HEK293 (cell line): ENCODE measurements around the gene GID8.

ENCODE experiments used
- CTCF ChIA-PET: fragments of 350-600 bp; formaldehyde crosslinking; extraction: SDS; loops from one replicate; lab custom pipeline; 2021; ENCODE audit warnings: antibody characterized with exemption; lab: Yijun Ruan, JAX
- POLR2A ChIA-PET: fragments of 300-600 bp; formaldehyde crosslinking; extraction: SDS; loops from one replicate; lab custom pipeline; 2020; ENCODE audit warnings: antibody characterized with exemption, inconsistent platforms; lab: Yijun Ruan, JAX
- H3K27ac ChIP-seq: fragments of 200-500 bp; sonication (Bioruptor generic); 2 replicates; pipeline ENCODE4 v1.5.1; 2014; ENCODE audit warnings: low read depth, low read length, control low read depth, inconsistent platforms; ENCODE audit errors: extremely low read depth
- H3K36me3 ChIP-seq, 2 experiments: fragments of 200-500 bp in 1 of 2; sonication (Bioruptor generic) in 1 of 2; 1 replicate in 1 of 2; 2 replicates in 1 of 2; pipeline ENCODE4 v1.5.1; 2014 to 2017; ENCODE audit warnings: inconsistent platforms in 2 of 2, low read length in 2 of 2; ENCODE audit not compliant: control insufficient read depth in 2 of 2, insufficient read depth in 1 of 2
- H3K4me1 ChIP-seq: fragments of 200-500 bp; sonication (Bioruptor generic); 2 replicates; pipeline ENCODE4 v1.5.1; 2014; ENCODE audit warnings: mild to moderate bottlenecking, low read length, inconsistent platforms; ENCODE audit not compliant: control insufficient read depth, insufficient read depth
- H3K4me3 ChIP-seq: 2 replicates; pipeline ENCODE4 v1.5.1; 2011; ENCODE audit warnings: low read depth, mild to moderate bottlenecking, control low read depth, low read length, moderate library complexity
- H3K9me3 ChIP-seq: fragments of 200-500 bp; sonication (Bioruptor generic); 2 replicates; pipeline ENCODE4 v1.5.1; 2014; ENCODE audit warnings: low read depth, low read length, inconsistent platforms; ENCODE audit not compliant: control insufficient read depth, insufficient read depth
- GLI2 ChIP-seq: fragments of 450-650 bp; formaldehyde crosslinking; IDR thresholded peaks from 2 replicates; pipeline ENCODE4; 2017; ENCODE audit warnings: missing biosample characterization, missing genetic modification characterization, low read depth, borderline replicate concordance
- KLF1 ChIP-seq: fragments of 450-650 bp; formaldehyde crosslinking; IDR thresholded peaks from 2 replicates; pipeline ENCODE4 v1.5.1; 2016; ENCODE audit warnings: missing biosample characterization, missing genetic modification characterization
- KLF9 ChIP-seq: fragments of 450-650 bp; formaldehyde crosslinking; IDR thresholded peaks from 2 replicates; pipeline ENCODE4 v1.5.1; 2016; ENCODE audit warnings: missing biosample characterization, missing genetic modification characterization, low read depth
- SP7 ChIP-seq: fragments of 450-650 bp; formaldehyde crosslinking; IDR thresholded peaks from 2 replicates; pipeline ENCODE4 v1.5.1; 2016; ENCODE audit warnings: missing biosample characterization, missing genetic modification characterization
- ZBTB21 ChIP-seq: fragments of 450-650 bp; formaldehyde crosslinking; IDR thresholded peaks from 2 replicates; pipeline ENCODE4 v1.5.1; 2017; ENCODE audit warnings: missing biosample characterization, missing genetic modification characterization
- ZNF10 ChIP-seq: fragments of 450-650 bp; formaldehyde crosslinking; IDR thresholded peaks from 2 replicates; pipeline ENCODE4 v1.5.1; 2017; ENCODE audit warnings: missing biosample characterization, missing genetic modification characterization
- ZNF155 ChIP-seq: fragments of 450-650 bp; formaldehyde crosslinking; IDR thresholded peaks from 2 replicates; pipeline ENCODE4 v1.5.1; 2016; ENCODE audit warnings: missing biosample characterization, missing genetic modification characterization
- ZNF175 ChIP-seq: fragments of 450-650 bp; formaldehyde crosslinking; IDR thresholded peaks from 2 replicates; pipeline ENCODE4 v1.5.1; 2016; ENCODE audit warnings: missing biosample characterization, missing genetic modification characterization
- ZNF214 ChIP-seq: fragments of 450-650 bp; formaldehyde crosslinking; IDR thresholded peaks from 2 replicates; pipeline ENCODE4 v1.5.1; 2017; ENCODE audit warnings: missing biosample characterization, mild to moderate bottlenecking, missing genetic modification characterization, borderline replicate concordance
- ZNF248 ChIP-seq: fragments of 450-650 bp; formaldehyde crosslinking; IDR thresholded peaks from 2 replicates; pipeline ENCODE4 v1.5.1; 2017; ENCODE audit warnings: missing biosample characterization, missing genetic modification characterization
- ZNF335 ChIP-seq: fragments of 450-650 bp; formaldehyde crosslinking; conservative IDR thresholded peaks from 2 replicates; pipeline ENCODE4 v1.5.1; 2016; ENCODE audit warnings: missing biosample characterization, missing genetic modification characterization
- ZNF366 ChIP-seq: fragments of 450-650 bp; formaldehyde crosslinking; conservative IDR thresholded peaks from 2 replicates; pipeline ENCODE4 v1.5.1; 2016; ENCODE audit warnings: missing biosample characterization, missing genetic modification characterization
- ZNF37A ChIP-seq: fragments of 450-650 bp; IDR thresholded peaks from 2 replicates; pipeline ENCODE4 v1.5.1; 2018; ENCODE audit warnings: missing biosample characterization, missing genetic modification characterization
- ZNF473 ChIP-seq: fragments of 450-650 bp; formaldehyde crosslinking; IDR thresholded peaks from 2 replicates; pipeline ENCODE4 v1.5.1; 2017; ENCODE audit warnings: missing biosample characterization, missing genetic modification characterization
- ZNF501 ChIP-seq: fragments of 450-650 bp; formaldehyde crosslinking; IDR thresholded peaks from 2 replicates; pipeline ENCODE4 v1.5.1; 2016; ENCODE audit warnings: missing biosample characterization, missing genetic modification characterization
- ZNF76 ChIP-seq: fragments of 450-650 bp; formaldehyde crosslinking; IDR thresholded peaks from 2 replicates; pipeline ENCODE4; 2016; ENCODE audit warnings: low read depth, missing biosample characterization, missing genetic modification characterization, borderline replicate concordance
- ZNF837 ChIP-seq: fragments of 450-650 bp; formaldehyde crosslinking; IDR thresholded peaks from 2 replicates; pipeline ENCODE4 v1.5.1; 2016; ENCODE audit warnings: missing biosample characterization, missing genetic modification characterization
- TF ChIP-seq, protein P1 (sequence below): fragments of 450-650 bp; formaldehyde crosslinking; IDR thresholded peaks from 2 replicates; pipeline ENCODE4 v1.5.1; 2016; ENCODE audit warnings: missing biosample characterization, missing genetic modification characterization
- TF ChIP-seq, protein P2 (sequence below): fragments of 450-650 bp; formaldehyde crosslinking; IDR thresholded peaks from 2 replicates; pipeline ENCODE4 v1.5.1; 2016; ENCODE audit warnings: missing biosample characterization, missing genetic modification characterization
- TF ChIP-seq, protein P3 (sequence below): fragments of 450-650 bp; formaldehyde crosslinking; IDR thresholded peaks from 2 replicates; pipeline ENCODE4 v1.5.0; 2017; ENCODE audit warnings: missing biosample characterization, missing genetic modification characterization, borderline replicate concordance
- TF ChIP-seq, protein P4 (sequence below): fragments of 450-650 bp; formaldehyde crosslinking; IDR thresholded peaks from 2 replicates; pipeline ENCODE4 v1.5.1; 2016; ENCODE audit warnings: missing biosample characterization, missing genetic modification characterization
- TF ChIP-seq, protein P5 (sequence below): fragments of 450-650 bp; formaldehyde crosslinking; IDR thresholded peaks from 2 replicates; pipeline ENCODE4 v1.5.1; 2017; ENCODE audit warnings: missing biosample characterization, missing genetic modification characterization
- TF ChIP-seq, protein P6 (sequence below): fragments of 450-650 bp; formaldehyde crosslinking; IDR thresholded peaks from 2 replicates; pipeline ENCODE4 v1.5.1; 2017; ENCODE audit warnings: missing biosample characterization, missing genetic modification characterization

Gene GID8

DNA sequence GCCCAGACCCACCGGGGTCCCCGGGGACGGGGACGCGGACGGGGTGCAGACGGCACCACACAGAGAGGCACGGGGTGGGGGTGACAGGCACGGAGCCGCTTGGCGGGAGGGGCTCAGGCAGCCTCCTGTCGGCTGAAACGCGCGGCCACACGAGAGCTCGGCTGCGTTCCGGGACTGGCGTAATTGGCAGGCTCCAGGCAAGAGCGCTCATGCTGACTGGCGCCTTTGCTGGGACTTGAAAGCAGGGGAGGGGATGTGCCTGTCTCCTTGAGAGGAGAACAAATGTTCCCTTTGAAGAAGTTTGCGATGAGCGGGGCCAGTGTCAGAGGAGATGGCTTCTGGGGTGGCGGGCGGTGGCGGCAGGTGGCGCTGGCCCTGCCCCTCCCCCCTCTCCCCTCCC is 43.0 kb downstream of the GID8 start:
- Histone ChIP-seq H3K4me3 (no peak overlapping the region), H3K9me3 (no peaks in the 10 kb centered on the region), H3K27ac (no peak overlapping the region), H3K36me3 (no peaks in the 10 kb centered on the region), H3K4me1 (no peaks in the 10 kb centered on the region)
- no peak for TF ChIP-seq ZNF76 (tag by site-specific recombination)
- TF ChIP-seq ZNF837 (tag by site-specific recombination): no peak
- no peak for TF ChIP-seq KLF9 (tag by site-specific recombination)
- no peak for TF ChIP-seq ZNF473 (tag by site-specific recombination)
- TF ChIP-seq ZNF37A (tag by site-specific recombination): no peak
- TF ChIP-seq, protein P1, sequence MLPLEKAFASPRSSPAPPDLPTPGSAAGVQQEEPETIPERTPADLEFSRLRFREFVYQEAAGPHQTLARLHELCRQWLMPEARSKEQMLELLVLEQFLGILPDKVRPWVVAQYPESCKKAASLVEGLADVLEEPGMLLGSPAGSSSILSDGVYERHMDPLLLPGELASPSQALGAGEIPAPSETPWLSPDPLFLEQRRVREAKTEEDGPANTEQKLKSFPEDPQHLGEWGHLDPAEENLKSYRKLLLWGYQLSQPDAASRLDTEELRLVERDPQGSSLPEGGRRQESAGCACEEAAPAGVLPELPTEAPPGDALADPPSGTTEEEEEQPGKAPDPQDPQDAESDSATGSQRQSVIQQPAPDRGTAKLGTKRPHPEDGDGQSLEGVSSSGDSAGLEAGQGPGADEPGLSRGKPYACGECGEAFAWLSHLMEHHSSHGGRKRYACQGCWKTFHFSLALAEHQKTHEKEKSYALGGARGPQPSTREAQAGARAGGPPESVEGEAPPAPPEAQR (tag by site-specific recombination): no peak
- no peak for TF ChIP-seq ZNF155 (tag by site-specific recombination)
- TF ChIP-seq ZNF335 (tag by site-specific recombination): no peak
- POLR2A ChIA-PET: no interaction called here
- CTCF ChIA-PET: interaction anchor here (0.6 kb wide), 1 partner anchor 478 kb away, joined by 4 read pairs; no protein-coding TSS in a partner anchor

DNA sequence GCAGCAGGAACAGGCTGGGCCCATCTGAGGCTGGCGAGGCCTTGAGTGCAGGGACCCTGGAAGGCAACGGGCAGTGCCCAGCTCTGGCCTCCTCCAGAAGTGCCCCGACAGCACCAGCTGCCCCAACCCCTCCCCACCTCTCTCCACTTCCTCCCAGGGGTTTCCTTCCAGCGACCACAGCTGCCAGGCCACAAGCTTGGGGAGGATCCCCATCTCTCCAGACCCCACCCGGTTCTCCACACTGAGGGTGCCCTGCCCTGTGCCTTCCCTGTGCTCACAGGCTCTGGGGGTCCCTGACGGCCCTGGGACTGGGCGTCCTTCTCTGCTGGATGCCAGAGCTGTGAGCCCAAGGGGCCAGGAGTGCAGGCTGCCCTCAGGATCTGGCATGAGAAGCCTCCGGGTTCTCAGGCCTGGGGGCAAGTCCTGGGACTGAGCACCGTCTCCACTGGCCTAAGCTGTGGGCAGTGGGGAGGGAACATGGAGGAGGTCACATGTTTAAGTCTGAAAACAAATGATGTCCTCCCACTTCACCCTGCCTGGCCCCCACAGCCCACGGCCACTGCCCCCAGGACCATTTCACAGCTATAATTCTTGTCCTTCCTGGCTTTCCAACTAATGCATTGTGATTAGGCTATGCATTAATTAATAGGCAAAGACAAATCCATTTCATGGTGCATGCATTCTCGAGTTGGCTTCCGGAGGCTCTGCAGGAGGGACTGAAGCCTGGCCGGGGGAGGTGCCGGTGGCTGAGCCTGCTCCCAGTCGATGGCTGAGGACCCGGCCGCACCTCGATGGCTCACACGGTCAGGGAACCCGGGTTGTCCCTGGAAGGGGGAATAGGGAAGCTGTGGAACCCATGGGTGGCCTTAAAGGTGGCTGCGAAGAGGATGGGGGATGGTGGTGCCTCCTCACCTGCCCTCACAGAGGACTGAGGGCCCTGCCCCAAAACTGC is 44.5 kb downstream of the GID8 start:
- no peak overlapping the region for H3K4me3 ChIP-seq
- H3K36me3 ChIP-seq: no peaks in the 10 kb centered on the region
- POLR2A ChIA-PET: no interaction called here
- CTCF ChIA-PET: interaction anchor here (0.5 to 1.0 kb wide), 3 partner anchors 10 to 483 kb away, joined by 3 to 5 read pairs (median 4); no protein-coding TSS in a partner anchor
- no peaks in the 10 kb centered on the region for H3K9me3 ChIP-seq
- H3K4me1 ChIP-seq: no peaks in the 10 kb centered on the region
- no peak overlapping the region for H3K27ac ChIP-seq
- TF ChIP-seq ZNF248 (tag by site-specific recombination): no peak
- TF ChIP-seq, protein P2, sequence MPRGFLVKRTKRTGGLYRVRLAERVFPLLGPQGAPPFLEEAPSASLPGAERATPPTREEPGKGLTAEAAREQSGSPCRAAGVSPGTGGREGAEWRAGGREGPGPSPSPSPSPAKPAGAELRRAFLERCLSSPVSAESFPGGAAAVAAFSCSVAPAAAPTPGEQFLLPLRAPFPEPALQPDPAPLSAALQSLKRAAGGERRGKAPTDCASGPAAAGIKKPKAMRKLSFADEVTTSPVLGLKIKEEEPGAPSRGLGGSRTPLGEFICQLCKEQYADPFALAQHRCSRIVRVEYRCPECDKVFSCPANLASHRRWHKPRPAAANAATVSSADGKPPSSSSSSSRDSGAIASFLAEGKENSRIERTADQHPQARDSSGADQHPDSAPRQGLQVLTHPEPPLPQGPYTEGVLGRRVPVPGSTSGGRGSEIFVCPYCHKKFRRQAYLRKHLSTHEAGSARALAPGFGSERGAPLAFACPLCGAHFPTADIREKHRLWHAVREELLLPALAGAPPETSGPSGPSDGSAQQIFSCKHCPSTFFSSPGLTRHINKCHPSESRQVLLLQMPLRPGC (tag by site-specific recombination): no peak
- TF ChIP-seq ZNF175 (tag by site-specific recombination): no peak
- TF ChIP-seq SP7 (tag by site-specific recombination): no peak
- no peak for TF ChIP-seq ZNF366 (tag by site-specific recombination)
- no peak for TF ChIP-seq ZBTB21
- no peak for TF ChIP-seq ZNF10 (tag by site-specific recombination)
- no peak for TF ChIP-seq ZNF214 (tag by site-specific recombination)
- TF ChIP-seq GLI2: no peak
- TF ChIP-seq KLF1: peak; percentile 65
- TF ChIP-seq, protein P3, sequence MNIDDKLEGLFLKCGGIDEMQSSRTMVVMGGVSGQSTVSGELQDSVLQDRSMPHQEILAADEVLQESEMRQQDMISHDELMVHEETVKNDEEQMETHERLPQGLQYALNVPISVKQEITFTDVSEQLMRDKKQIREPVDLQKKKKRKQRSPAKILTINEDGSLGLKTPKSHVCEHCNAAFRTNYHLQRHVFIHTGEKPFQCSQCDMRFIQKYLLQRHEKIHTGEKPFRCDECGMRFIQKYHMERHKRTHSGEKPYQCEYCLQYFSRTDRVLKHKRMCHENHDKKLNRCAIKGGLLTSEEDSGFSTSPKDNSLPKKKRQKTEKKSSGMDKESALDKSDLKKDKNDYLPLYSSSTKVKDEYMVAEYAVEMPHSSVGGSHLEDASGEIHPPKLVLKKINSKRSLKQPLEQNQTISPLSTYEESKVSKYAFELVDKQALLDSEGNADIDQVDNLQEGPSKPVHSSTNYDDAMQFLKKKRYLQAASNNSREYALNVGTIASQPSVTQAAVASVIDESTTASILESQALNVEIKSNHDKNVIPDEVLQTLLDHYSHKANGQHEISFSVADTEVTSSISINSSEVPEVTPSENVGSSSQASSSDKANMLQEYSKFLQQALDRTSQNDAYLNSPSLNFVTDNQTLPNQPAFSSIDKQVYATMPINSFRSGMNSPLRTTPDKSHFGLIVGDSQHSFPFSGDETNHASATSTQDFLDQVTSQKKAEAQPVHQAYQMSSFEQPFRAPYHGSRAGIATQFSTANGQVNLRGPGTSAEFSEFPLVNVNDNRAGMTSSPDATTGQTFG (tag by site-specific recombination): no peak
- TF ChIP-seq, protein P4, sequence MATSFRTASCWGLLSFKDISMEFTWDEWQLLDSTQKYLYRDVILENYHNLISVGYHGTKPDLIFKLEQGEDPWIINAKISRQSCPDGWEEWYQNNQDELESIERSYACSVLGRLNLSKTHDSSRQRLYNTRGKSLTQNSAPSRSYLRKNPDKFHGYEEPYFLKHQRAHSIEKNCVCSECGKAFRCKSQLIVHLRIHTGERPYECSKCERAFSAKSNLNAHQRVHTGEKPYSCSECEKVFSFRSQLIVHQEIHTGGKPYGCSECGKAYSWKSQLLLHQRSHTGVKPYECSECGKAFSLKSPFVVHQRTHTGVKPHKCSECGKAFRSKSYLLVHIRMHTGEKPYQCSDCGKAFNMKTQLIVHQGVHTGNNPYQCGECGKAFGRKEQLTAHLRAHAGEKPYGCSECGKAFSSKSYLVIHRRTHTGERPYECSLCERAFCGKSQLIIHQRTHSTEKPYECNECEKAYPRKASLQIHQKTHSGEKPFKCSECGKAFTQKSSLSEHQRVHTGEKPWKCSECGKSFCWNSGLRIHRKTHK: no peak
- no peak for TF ChIP-seq ZNF501 (tag by site-specific recombination)
- TF ChIP-seq, protein P5, sequence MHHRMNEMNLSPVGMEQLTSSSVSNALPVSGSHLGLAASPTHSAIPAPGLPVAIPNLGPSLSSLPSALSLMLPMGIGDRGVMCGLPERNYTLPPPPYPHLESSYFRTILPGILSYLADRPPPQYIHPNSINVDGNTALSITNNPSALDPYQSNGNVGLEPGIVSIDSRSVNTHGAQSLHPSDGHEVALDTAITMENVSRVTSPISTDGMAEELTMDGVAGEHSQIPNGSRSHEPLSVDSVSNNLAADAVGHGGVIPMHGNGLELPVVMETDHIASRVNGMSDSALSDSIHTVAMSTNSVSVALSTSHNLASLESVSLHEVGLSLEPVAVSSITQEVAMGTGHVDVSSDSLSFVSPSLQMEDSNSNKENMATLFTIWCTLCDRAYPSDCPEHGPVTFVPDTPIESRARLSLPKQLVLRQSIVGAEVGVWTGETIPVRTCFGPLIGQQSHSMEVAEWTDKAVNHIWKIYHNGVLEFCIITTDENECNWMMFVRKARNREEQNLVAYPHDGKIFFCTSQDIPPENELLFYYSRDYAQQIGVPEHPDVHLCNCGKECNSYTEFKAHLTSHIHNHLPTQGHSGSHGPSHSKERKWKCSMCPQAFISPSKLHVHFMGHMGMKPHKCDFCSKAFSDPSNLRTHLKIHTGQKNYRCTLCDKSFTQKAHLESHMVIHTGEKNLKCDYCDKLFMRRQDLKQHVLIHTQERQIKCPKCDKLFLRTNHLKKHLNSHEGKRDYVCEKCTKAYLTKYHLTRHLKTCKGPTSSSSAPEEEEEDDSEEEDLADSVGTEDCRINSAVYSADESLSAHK (tag by site-specific recombination): no peak
- TF ChIP-seq, protein P6, sequence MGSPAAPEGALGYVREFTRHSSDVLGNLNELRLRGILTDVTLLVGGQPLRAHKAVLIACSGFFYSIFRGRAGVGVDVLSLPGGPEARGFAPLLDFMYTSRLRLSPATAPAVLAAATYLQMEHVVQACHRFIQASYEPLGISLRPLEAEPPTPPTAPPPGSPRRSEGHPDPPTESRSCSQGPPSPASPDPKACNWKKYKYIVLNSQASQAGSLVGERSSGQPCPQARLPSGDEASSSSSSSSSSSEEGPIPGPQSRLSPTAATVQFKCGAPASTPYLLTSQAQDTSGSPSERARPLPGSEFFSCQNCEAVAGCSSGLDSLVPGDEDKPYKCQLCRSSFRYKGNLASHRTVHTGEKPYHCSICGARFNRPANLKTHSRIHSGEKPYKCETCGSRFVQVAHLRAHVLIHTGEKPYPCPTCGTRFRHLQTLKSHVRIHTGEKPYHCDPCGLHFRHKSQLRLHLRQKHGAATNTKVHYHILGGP (tag by site-specific recombination): no peak
